Tibial nerve (tissue), 4 donors: Measurements from ENCODE around the gene CTBS.

ENCODE experiments used
- EP300 ChIP-seq, 2 donors: sonication (generic); formaldehyde crosslinking; IDR thresholded peaks; one replicate each; pipeline ENCODE4 v1.6.1; 2017; ENCODE audit warnings: antibody characterized with exemption in 2 of 2, mild to moderate bottlenecking in 1 of 2
- POLR2A ChIP-seq, 2 donors: fragments of 450-650 bp; IDR thresholded peaks; one replicate each; pipeline ENCODE4 v1.6.1; 2017; ENCODE audit warnings: antibody characterized with exemption in 2 of 2, mild to moderate bottlenecking in 2 of 2, moderate library complexity in 2 of 2
- TF ChIP-seq, protein P1 (sequence below), 5 experiments: fragments of 200-600 bp in 3 of 5; fragments of 450-650 bp in 2 of 5; sonication (generic) in 3 of 5; IDR thresholded peaks; one replicate each; pipeline ENCODE4 v1.5.1; 2016 to 2019; ENCODE audit warnings: antibody characterized with exemption in 5 of 5, mild to moderate bottlenecking in 3 of 5, moderate library complexity in 2 of 5

GRCh38 chr1:84540759-84541158, 33.5 kb downstream of the CTBS start:
- no peak for TF ChIP-seq POLR2A (IDR thresholded peaks at IDR 0.05)
- TF ChIP-seq, protein P1, sequence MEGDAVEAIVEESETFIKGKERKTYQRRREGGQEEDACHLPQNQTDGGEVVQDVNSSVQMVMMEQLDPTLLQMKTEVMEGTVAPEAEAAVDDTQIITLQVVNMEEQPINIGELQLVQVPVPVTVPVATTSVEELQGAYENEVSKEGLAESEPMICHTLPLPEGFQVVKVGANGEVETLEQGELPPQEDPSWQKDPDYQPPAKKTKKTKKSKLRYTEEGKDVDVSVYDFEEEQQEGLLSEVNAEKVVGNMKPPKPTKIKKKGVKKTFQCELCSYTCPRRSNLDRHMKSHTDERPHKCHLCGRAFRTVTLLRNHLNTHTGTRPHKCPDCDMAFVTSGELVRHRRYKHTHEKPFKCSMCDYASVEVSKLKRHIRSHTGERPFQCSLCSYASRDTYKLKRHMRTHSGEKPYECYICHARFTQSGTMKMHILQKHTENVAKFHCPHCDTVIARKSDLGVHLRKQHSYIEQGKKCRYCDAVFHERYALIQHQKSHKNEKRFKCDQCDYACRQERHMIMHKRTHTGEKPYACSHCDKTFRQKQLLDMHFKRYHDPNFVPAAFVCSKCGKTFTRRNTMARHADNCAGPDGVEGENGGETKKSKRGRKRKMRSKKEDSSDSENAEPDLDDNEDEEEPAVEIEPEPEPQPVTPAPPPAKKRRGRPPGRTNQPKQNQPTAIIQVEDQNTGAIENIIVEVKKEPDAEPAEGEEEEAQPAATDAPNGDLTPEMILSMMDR (IDR thresholded peaks at IDR 0.05), result no peak
- no peak for TF ChIP-seq EP300 (IDR thresholded peaks at IDR 0.05)
